ENCODE measurements around the gene WIPF1.

The WIPF1 gene

GRCh38 chr2:174597009-174597344 lies 627 bp downstream of the WIPF1 start:
- DNase-seq (ENCODE audit: low spot score): no peak
- no peak for TF ChIP-seq CTCF (IDR thresholded peaks at IDR 0.05; ENCODE audit: extremely low read depth, missing control alignments)

- no peak for DNase-seq (ENCODE audit: low spot score)
- no peak for TF ChIP-seq CTCF (IDR thresholded peaks at IDR 0.05; ENCODE audit: extremely low read depth, missing control alignments)
Observed at GRCh38 chr2:174595891-174596397, 1.7 kb downstream of the WIPF1 start.

GRCh38 chr2:174595116-174595809 lies 2.3 kb downstream of the WIPF1 start:
- no peak for DNase-seq (ENCODE audit: low spot score)
- TF ChIP-seq CTCF (IDR thresholded peaks at IDR 0.05; ENCODE audit: extremely low read depth, missing control alignments): no peak

GRCh38 chr2:174594456-174594855 lies 3.1 kb downstream of the WIPF1 start:
- TF ChIP-seq CTCF (IDR thresholded peaks at IDR 0.05; ENCODE audit: extremely low read depth, missing control alignments): no peak

GRCh38 chr2:174593574-174594203 lies 3.9 kb downstream of the WIPF1 start:
- peak; percentile 57 for DNase-seq (ENCODE audit: low spot score)
- TF ChIP-seq CTCF (IDR thresholded peaks at IDR 0.05; ENCODE audit: extremely low read depth, missing control alignments): no peak

More at GRCh38 chr2:174594456-174594855, 3.1 kb downstream of the WIPF1 start:
- DNase-seq (ENCODE audit: low spot score): no peak

GRCh38 chr2:174593041-174593440 lies 4.6 kb downstream of the WIPF1 start:
- no peak for DNase-seq (ENCODE audit: low spot score)
- TF ChIP-seq CTCF (IDR thresholded peaks at IDR 0.05; ENCODE audit: extremely low read depth, missing control alignments): no peak

GRCh38 chr2:174591740-174592139 lies 5.9 kb downstream of the WIPF1 start:
- no peak for TF ChIP-seq CTCF (IDR thresholded peaks at IDR 0.05; ENCODE audit: extremely low read depth, missing control alignments)
- no peak for DNase-seq (ENCODE audit: low spot score)

All from GM20000 (cell line).